Measurements from ENCODE around the gene RFK.

Gene RFK

DNA sequence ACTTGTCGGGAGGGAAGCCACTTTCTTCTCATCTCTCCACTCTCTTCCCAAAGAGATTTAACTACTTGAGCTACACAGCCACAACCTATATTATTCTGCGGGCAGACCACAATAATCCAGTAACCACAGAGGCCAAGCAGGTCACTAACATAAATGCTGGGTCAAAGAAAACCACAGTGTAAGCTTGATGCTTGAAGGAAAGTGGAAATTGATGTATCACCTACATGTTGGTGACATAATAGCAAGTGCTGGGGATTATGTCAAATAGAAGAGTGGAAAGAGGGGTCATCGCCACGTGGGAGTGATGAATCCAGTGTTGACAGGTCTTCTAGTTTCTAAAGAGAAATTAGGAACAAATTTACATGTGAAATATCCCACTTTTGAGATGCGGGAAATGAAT lies 40.9 kb downstream of the RFK start:
- Histone ChIP-seq H2BK12ac (ENCODE audit: low read length) (no peak overlapping the region), H4K91ac (ENCODE audit: low read depth, low read length) (no peak overlapping the region), H2AFZ (ENCODE audit: insufficient read depth, low read length, poor library complexity) (no peak overlapping the region), H4K8ac (ENCODE audit: low read depth, low read length) (no peak overlapping the region), H3K18ac (ENCODE audit: low read length) (no peak overlapping the region), H3K23ac (ENCODE audit: low read length) (no peak overlapping the region), H2BK120ac (ENCODE audit: insufficient read depth, low read length, poor library complexity) (no peak overlapping the region), H3K79me1 (ENCODE audit: low read length) (no peaks in the 10 kb centered on the region), H2AK5ac (ENCODE audit: low read length) (no peak overlapping the region), H3K4ac (ENCODE audit: low read depth, low read length) (no peak overlapping the region), H4K12ac (ENCODE audit: low read depth, low read length) (no peak overlapping the region), H2BK5ac (ENCODE audit: low read depth, low read length, poor library complexity) (no peak overlapping the region), H3K4me2 (ENCODE audit: low read length) (no peak overlapping the region), H3K4me3 (ENCODE audit: low read depth, low read length) (no peak overlapping the region), H3K27ac (ENCODE audit: low read depth, low read length) (no peak overlapping the region), H3K9ac (ENCODE audit: low read length) (no peak overlapping the region), H3K36me3 (ENCODE audit: control insufficient read depth in 1 of 2, insufficient read depth in 2 of 2, low read length in 2 of 2) (no peaks in the 10 kb centered on the region), H3K4me1 (ENCODE audit: control insufficient read depth in 1 of 2, insufficient read depth in 2 of 2, low read length in 2 of 2) (no peaks in the 10 kb centered on the region), H3K27me3 (ENCODE audit: insufficient read depth, low read length) (no peaks in the 10 kb centered on the region), H3K79me2 (ENCODE audit: control insufficient read depth, insufficient read depth, low read length, poor library complexity) (no peaks in the 10 kb centered on the region), H3K14ac (ENCODE audit: low read length) (no peak overlapping the region), H3K9me3 (ENCODE audit: insufficient read depth, low read depth, low read length) (no peaks in the 10 kb centered on the region)
- WGBS (ENCODE audit: extremely low coverage, insufficient coverage, insufficient read length): no CpG with 5 or more reads among the region's 5 CpGs
- DNase-seq: no peak

DNA sequence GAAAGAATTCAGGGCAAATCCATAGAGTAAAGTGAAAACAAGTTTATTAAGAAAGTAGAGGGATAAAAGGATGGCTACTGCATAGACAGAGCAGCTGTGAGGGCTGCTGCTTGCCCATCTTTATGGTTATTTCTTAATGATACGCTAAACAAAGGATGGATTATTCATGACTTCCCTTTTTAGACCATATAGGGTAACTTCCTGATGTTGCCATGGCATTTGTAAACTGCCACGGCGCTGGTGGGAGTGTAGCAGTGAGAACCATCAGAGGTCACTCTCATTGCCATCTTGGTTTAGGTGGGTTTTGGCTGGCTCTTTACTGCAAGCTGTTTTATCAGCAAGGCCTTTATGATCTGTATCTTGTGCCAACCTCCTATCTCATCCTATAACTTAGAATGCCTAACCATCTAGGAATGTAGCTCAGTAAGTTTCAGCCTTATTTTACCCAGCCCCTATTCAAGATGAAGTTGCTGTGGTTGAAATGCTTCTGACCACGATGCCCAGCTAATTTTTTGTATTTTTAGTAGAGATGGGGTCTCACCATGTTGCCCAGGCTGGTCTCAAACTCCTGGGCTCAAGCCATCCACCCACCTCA lies 42.1 kb downstream of the RFK start:
- H4K91ac ChIP-seq (ENCODE audit: low read depth, low read length): no peak overlapping the region
- H4K12ac ChIP-seq (ENCODE audit: low read depth, low read length): no peak overlapping the region
- no peak overlapping the region for H2BK120ac ChIP-seq (ENCODE audit: insufficient read depth, low read length, poor library complexity)
- no peak overlapping the region for H2AFZ ChIP-seq (ENCODE audit: insufficient read depth, low read length, poor library complexity)
- H2BK12ac ChIP-seq (ENCODE audit: low read length): no peak overlapping the region
- H3K18ac ChIP-seq (ENCODE audit: low read length): no peak overlapping the region
- no peak overlapping the region for H2AK5ac ChIP-seq (ENCODE audit: low read length)
- no peak overlapping the region for H3K4me2 ChIP-seq (ENCODE audit: low read length)
- no peak overlapping the region for H3K23ac ChIP-seq (ENCODE audit: low read length)
- no peaks in the 10 kb centered on the region for H3K79me1 ChIP-seq (ENCODE audit: low read length)
- H3K9ac ChIP-seq (ENCODE audit: low read length): no peak overlapping the region
- H4K8ac ChIP-seq (ENCODE audit: low read depth, low read length): no peak overlapping the region
- WGBS (ENCODE audit: extremely low coverage, insufficient coverage, insufficient read length): no CpG with 5 or more reads among the region's 4 CpGs
- no peak overlapping the region for H3K4me3 ChIP-seq (ENCODE audit: low read depth, low read length)
- H3K14ac ChIP-seq (ENCODE audit: low read length): no peak overlapping the region
- H3K9me3 ChIP-seq (ENCODE audit: insufficient read depth, low read depth, low read length): no peaks in the 10 kb centered on the region
- H3K4ac ChIP-seq (ENCODE audit: low read depth, low read length): no peak overlapping the region
- no peaks in the 10 kb centered on the region for H3K36me3 ChIP-seq (ENCODE audit: control insufficient read depth in 1 of 2, insufficient read depth in 2 of 2, low read length in 2 of 2)
- no peak overlapping the region for H2BK5ac ChIP-seq (ENCODE audit: low read depth, low read length, poor library complexity)
- no peaks in the 10 kb centered on the region for H3K79me2 ChIP-seq (ENCODE audit: control insufficient read depth, insufficient read depth, low read length, poor library complexity)
- H3K27me3 ChIP-seq (ENCODE audit: insufficient read depth, low read length): no peaks in the 10 kb centered on the region
- DNase-seq: peak; percentile 4 to 73
- no peaks in the 10 kb centered on the region for H3K4me1 ChIP-seq (ENCODE audit: control insufficient read depth in 1 of 2, insufficient read depth in 2 of 2, low read length in 2 of 2)
- H3K27ac ChIP-seq (ENCODE audit: low read depth, low read length): no peak overlapping the region

DNA sequence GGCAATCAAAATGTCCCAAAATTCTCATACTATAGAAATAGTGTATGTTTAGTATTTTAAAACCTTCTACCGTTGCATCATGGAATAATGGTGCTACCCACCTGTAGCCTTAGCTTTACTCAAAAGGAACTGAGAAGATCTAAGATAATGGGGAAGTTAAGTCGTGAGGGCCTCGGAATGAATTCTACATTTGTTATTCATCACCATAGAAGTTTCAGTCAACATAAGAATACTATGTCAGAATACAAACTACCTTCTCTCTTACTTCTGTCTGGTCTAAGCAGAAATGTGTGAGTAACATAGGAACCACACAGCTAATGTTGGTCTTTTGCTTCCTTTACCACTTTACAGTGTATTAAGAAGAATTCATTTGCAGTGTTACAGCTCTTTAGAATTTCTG lies 43.2 kb downstream of the RFK start:
- no peak overlapping the region for H3K23ac ChIP-seq (ENCODE audit: low read length)
- H3K14ac ChIP-seq (ENCODE audit: low read length): no peak overlapping the region
- no peak overlapping the region for H2BK5ac ChIP-seq (ENCODE audit: low read depth, low read length, poor library complexity)
- no CpG with 5 or more reads among the region's 3 CpGs for WGBS (ENCODE audit: extremely low coverage, insufficient coverage, insufficient read length)
- no peaks in the 10 kb centered on the region for H3K36me3 ChIP-seq (ENCODE audit: control insufficient read depth in 1 of 2, insufficient read depth in 2 of 2, low read length in 2 of 2)
- no peak overlapping the region for H3K4me2 ChIP-seq (ENCODE audit: low read length)
- no peak overlapping the region for H3K4ac ChIP-seq (ENCODE audit: low read depth, low read length)
- H4K91ac ChIP-seq (ENCODE audit: low read depth, low read length): no peak overlapping the region
- peak; percentile 59 to 89 for DNase-seq
- no peak overlapping the region for H4K8ac ChIP-seq (ENCODE audit: low read depth, low read length)
- no peak overlapping the region for H4K12ac ChIP-seq (ENCODE audit: low read depth, low read length)
- no peak overlapping the region for H2AK5ac ChIP-seq (ENCODE audit: low read length)
- no peak overlapping the region for H2BK120ac ChIP-seq (ENCODE audit: insufficient read depth, low read length, poor library complexity)
- no peaks in the 10 kb centered on the region for H3K79me2 ChIP-seq (ENCODE audit: control insufficient read depth, insufficient read depth, low read length, poor library complexity)
- no peak overlapping the region for H3K18ac ChIP-seq (ENCODE audit: low read length)
- no peaks in the 10 kb centered on the region for H3K79me1 ChIP-seq (ENCODE audit: low read length)
- no peaks in the 10 kb centered on the region for H3K4me1 ChIP-seq (ENCODE audit: control insufficient read depth in 1 of 2, insufficient read depth in 2 of 2, low read length in 2 of 2)
- H3K4me3 ChIP-seq (ENCODE audit: low read depth, low read length): no peak overlapping the region
- no peaks in the 10 kb centered on the region for H3K9me3 ChIP-seq (ENCODE audit: insufficient read depth, low read depth, low read length)
- H3K9ac ChIP-seq (ENCODE audit: low read length): no peak overlapping the region
- no peak overlapping the region for H2BK12ac ChIP-seq (ENCODE audit: low read length)
- H2AFZ ChIP-seq (ENCODE audit: insufficient read depth, low read length, poor library complexity): no peak overlapping the region
- H3K27ac ChIP-seq (ENCODE audit: low read depth, low read length): no peak overlapping the region
- no peaks in the 10 kb centered on the region for H3K27me3 ChIP-seq (ENCODE audit: insufficient read depth, low read length)

DNA sequence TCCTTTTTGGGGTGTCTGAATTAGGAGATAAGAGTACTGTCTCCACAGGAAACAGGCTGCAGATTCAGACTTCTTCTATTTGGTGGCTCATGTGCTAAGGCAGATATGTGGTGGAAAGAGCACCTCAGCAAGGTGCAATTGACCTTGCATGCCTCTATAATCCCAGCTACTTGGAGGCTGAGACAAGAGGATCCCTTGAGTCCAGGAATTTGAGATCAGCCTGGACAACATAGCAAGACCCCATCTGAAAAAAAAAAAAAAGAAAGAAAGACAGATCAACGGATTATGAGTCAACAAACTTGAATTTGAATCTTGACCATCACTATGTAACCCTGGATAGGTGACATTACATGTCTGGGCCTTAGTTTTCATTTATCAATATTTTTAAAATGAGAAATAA lies 44.4 kb downstream of the RFK start:
- no peak overlapping the region for H3K14ac ChIP-seq (ENCODE audit: low read length)
- WGBS (ENCODE audit: extremely low coverage, insufficient coverage, insufficient read length): no CpG with 5 or more reads among the region's 1 CpG
- H2AFZ ChIP-seq (ENCODE audit: insufficient read depth, low read length, poor library complexity): no peak overlapping the region
- H3K27ac ChIP-seq (ENCODE audit: low read depth, low read length): no peak overlapping the region
- no peak overlapping the region for H4K8ac ChIP-seq (ENCODE audit: low read depth, low read length)
- peaks cover 2% of the 10 kb centered on the region for H3K79me1 ChIP-seq (ENCODE audit: low read length)
- no peak overlapping the region for H3K4ac ChIP-seq (ENCODE audit: low read depth, low read length)
- H2BK12ac ChIP-seq (ENCODE audit: low read length): no peak overlapping the region
- no peak overlapping the region for H3K18ac ChIP-seq (ENCODE audit: low read length)
- H3K4me1 ChIP-seq (ENCODE audit: control insufficient read depth in 1 of 2, insufficient read depth in 2 of 2, low read length in 2 of 2): no peaks in the 10 kb centered on the region
- no peak overlapping the region for H2BK120ac ChIP-seq (ENCODE audit: insufficient read depth, low read length, poor library complexity)
- no peak overlapping the region for H2BK5ac ChIP-seq (ENCODE audit: low read depth, low read length, poor library complexity)
- H4K12ac ChIP-seq (ENCODE audit: low read depth, low read length): no peak overlapping the region
- H3K79me2 ChIP-seq (ENCODE audit: control insufficient read depth, insufficient read depth, low read length, poor library complexity): no peaks in the 10 kb centered on the region
- no peak overlapping the region for H3K23ac ChIP-seq (ENCODE audit: low read length)
- no peak overlapping the region for H4K91ac ChIP-seq (ENCODE audit: low read depth, low read length)
- no peaks in the 10 kb centered on the region for H3K27me3 ChIP-seq (ENCODE audit: insufficient read depth, low read length)
- no peaks in the 10 kb centered on the region for H3K9me3 ChIP-seq (ENCODE audit: insufficient read depth, low read depth, low read length)
- H2AK5ac ChIP-seq (ENCODE audit: low read length): no peak overlapping the region
- no peaks in the 10 kb centered on the region for H3K36me3 ChIP-seq (ENCODE audit: control insufficient read depth in 1 of 2, insufficient read depth in 2 of 2, low read length in 2 of 2)
- H3K4me3 ChIP-seq (ENCODE audit: low read depth, low read length): no peak overlapping the region
- peak in 1 of 2 donors; percentile 30 for DNase-seq
- no peak overlapping the region for H3K9ac ChIP-seq (ENCODE audit: low read length)
- no peak overlapping the region for H3K4me2 ChIP-seq (ENCODE audit: low read length)
